Muscle layer of duodenum (tissue), 2 donors: ENCODE data around the gene SSBP3.
A peak's percentile ranks its signal among the peaks of the same experiment; 100 is the strongest.

Experiments
- H3K27ac ChIP-seq: one replicate; pipeline ENCODE4 v1.7.0; 2013; ENCODE audit warnings: mild to moderate bottlenecking, low read length
- H3K27me3 ChIP-seq: one replicate; pipeline ENCODE4 v1.7.0; 2013; ENCODE audit warnings: low read depth, mild to moderate bottlenecking, control low read depth, low read length
- H3K36me3 ChIP-seq, 2 donors: one replicate each; pipeline ENCODE4 v1.7.0; 2013; ENCODE audit warnings: low read length in 2 of 2, control low read depth in 1 of 2, mild to moderate bottlenecking in 1 of 2; ENCODE audit not compliant: insufficient read depth in 2 of 2, control insufficient read depth in 1 of 2
- H3K4me1 ChIP-seq, 2 donors: one replicate each; pipeline ENCODE4 v1.7.0; 2013; ENCODE audit warnings: low read length in 2 of 2, mild to moderate bottlenecking in 2 of 2, control low read depth in 1 of 2, moderate library complexity in 1 of 2; ENCODE audit not compliant: insufficient read depth in 2 of 2, control insufficient read depth in 1 of 2
- H3K4me3 ChIP-seq, 2 donors: one replicate each; pipeline ENCODE4 v1.7.0; 2013; ENCODE audit warnings: low read length in 2 of 2, low read depth in 1 of 2, mild to moderate bottlenecking in 1 of 2
- H3K9me3 ChIP-seq, 2 donors: one replicate each; pipeline ENCODE4 v1.7.0; 2013; ENCODE audit warnings: low read length in 2 of 2, control low read depth in 1 of 2, mild to moderate bottlenecking in 1 of 2; ENCODE audit not compliant: control insufficient read depth in 1 of 2
- donor health status: healthy.

The SSBP3 gene

DNA sequence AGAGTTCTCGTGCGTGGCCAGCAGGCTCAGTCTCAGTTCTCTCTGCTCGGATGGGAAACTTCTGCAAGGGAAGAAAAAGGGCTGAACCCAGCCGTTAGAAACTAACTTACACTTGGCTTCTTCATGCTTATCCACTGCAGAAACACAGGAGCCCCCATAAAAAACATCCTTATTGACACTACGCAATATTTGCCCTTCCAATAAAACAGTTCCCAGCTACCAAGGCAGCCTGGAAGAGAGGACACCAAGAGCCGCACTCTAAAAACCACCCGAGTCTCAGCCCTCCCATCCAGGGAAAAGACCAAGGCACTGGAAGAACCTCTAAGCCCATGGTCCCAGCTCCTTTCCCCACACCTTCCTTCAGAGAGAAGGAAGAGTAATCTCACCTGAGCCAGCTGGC is 61.1 kb downstream of the SSBP3 start:
- Histone ChIP-seq H3K4me1 (peaks cover 6 to 13% of the 10 kb centered on the region in 2 donors), H3K27ac (no peak overlapping the region), H3K36me3 (no peaks in the 10 kb centered on the region), H3K4me3 (no peak overlapping the region), H3K27me3 (no peaks in the 10 kb centered on the region), H3K9me3 (no peaks in the 10 kb centered on the region)

DNA sequence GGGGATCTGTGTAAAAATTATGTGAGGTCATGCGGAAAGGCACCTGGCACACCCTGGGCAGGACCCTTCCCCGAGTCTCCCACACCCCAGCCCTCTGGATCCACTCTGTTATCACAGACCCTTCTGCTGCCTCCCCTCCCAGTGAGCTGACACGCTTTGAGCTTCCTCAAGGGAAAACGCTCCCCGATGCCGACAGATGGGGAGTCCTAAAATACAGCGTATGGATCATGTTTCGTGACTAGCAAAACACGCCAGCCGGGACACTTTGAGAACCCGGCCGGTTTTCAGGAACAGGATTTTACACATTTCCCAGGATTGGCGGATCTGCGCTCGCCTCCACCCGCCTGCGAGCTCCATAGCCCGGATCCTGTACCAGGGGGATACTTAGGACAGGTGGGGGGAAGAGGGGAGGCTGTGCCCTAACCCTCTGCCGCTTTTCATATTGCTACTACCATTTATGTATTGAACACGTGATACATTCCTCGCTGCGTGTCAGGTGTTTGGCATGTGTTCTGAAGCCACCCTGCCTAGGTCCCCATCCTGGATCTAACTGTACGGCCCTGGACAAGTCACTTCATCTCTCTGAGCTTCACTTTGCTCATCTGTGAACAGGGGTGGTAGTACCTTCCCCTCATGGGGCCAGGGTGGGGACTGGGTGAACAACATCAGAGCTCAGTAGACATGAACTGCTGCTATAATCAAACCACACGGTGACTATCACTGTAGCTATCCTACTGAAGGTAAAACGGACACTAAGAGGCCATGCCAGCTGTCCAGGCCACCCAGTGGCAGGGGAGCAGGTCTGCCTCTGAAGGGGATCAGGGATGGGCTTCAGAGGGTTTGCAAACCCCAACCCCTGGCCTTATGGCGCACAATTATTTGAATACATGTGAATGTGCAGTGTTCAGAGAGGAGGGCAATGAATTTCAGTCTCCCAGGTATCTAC is 63.2 kb downstream of the SSBP3 start:
- Histone ChIP-seq H3K27ac (no peak overlapping the region), H3K4me3 (no peak overlapping the region), H3K27me3 (no peaks in the 10 kb centered on the region), H3K36me3 (no peaks in the 10 kb centered on the region), H3K4me1 (peaks cover 9 to 12% of the 10 kb centered on the region in 2 donors), H3K9me3 (no peaks in the 10 kb centered on the region)

DNA sequence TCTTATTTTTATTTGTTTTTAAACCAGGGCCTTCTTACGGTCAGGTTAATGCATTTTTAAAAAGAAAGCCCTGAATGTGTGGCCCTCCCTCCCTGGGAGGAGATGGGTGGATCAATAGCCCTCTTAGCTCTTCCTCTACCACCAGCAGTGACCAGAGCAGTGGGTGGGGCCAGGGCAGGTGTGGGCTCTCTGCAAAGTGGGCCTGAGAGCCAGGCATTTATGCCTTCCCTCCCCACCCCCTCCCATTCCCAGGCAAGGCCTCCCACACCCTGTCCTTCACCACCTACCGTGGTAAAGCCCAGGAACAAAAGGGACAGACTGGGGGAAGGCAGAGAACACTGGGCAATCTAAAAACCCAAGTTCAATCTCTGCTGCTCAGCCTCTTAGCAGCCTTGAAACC is 63.9 kb downstream of the SSBP3 start:
- H3K36me3 ChIP-seq: no peaks in the 10 kb centered on the region
- H3K4me3 ChIP-seq: no peak overlapping the region
- no peak overlapping the region for H3K27ac ChIP-seq
- H3K27me3 ChIP-seq: no peaks in the 10 kb centered on the region
- no peaks in the 10 kb centered on the region for H3K9me3 ChIP-seq
- peaks cover 9% of the 10 kb centered on the region in 2 donors for H3K4me1 ChIP-seq

DNA sequence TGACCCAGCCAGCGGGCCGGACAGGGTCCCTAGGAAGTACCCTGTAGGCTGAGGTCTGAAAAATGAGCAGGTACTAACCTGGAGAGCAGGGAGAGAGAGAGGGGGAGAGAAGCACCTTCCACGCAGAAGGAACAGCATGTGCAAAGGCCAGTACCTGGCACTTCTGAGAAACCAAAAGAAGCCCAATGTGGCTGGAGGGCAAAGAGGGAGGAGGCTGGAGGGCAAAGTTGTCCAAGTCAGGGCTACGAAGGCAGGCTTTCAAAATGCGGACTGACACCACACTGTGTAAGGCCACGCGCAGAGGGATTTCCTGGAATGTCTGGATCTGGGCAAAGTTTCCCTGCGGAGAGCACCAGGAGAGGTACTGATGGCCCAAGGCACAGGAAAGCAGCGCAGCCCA is 64.4 kb downstream of the SSBP3 start:
- no peaks in the 10 kb centered on the region for H3K9me3 ChIP-seq
- no peak overlapping the region for H3K27ac ChIP-seq
- no peaks in the 10 kb centered on the region for H3K27me3 ChIP-seq
- peaks cover 9 to 13% of the 10 kb centered on the region in 2 donors for H3K4me1 ChIP-seq
- H3K36me3 ChIP-seq: no peaks in the 10 kb centered on the region
- no peak overlapping the region for H3K4me3 ChIP-seq

DNA sequence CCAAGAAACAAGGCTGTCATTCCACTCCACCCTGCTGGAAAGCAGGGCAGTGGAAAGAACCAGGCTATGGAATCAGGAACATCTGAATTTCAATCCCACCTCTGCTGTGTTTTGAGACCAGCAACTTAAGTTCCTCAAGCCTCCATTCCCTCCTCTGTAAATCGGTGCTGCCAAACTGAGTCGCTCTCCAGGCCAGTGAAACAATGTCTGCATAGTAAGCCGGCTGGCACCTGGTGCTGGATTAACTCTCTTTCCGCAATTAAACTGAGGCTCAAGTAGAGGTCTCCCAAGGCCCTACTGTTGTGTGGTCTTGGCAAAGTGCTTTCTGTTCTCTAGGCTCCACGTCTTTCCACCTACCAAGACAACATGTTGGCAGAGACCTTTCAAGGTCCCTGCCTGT is 65.3 kb downstream of the SSBP3 start:
- H3K27ac ChIP-seq: no peak overlapping the region
- peaks cover 15 to 22% of the 10 kb centered on the region in 2 donors for H3K4me1 ChIP-seq
- H3K4me3 ChIP-seq: no peak overlapping the region
- H3K36me3 ChIP-seq: no peaks in the 10 kb centered on the region
- no peaks in the 10 kb centered on the region for H3K27me3 ChIP-seq
- H3K9me3 ChIP-seq: no peaks in the 10 kb centered on the region

DNA sequence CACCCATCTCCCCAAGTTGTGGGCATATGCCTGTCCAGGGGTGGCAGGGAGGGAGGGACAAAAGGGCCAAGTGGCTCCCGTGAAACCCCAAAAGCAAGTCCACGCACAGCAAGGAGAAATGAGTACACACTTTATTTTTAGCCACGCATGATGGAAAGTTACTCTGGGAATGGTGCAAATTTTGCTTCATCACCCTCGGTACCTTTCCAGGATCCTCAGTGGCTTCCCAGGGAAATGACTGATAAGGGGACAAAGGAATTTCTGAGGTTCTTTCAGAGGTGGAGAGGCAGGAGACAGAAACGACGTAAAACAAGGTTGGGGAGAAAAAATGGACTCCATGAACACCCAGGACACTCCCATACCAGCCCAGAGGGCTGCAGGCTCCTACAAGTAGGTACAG is 65.8 kb downstream of the SSBP3 start:
- H3K4me1 ChIP-seq: peaks cover 17 to 26% of the 10 kb centered on the region in 2 donors

DNA sequence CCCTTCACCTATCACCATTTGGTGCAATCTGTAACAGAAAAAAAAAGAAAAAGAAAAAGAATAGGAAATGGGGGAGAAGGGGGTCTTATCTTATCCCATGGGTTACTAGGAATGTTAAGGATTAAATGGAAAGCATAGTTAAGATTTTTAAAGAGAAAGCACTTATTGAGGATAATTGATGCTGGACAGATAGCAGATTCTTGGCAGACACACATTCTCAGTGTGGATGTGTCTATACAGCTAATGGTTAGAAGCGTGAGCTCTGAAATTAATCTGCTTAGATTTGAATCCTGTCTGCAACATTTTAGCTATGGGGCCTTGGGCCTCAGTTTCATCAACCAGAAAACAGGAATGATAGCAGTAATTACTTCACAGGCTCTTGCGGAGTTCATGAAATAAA is 67.1 kb downstream of the SSBP3 start:
- Histone ChIP-seq H3K9me3 (no peaks in the 10 kb centered on the region), H3K27ac (no peak overlapping the region), H3K4me1 (peaks cover 17 to 39% of the 10 kb centered on the region in 2 donors)

More for the DNA sequence above, 65.8 kb downstream of the SSBP3 start:
- no peak overlapping the region for H3K27ac ChIP-seq
- H3K27me3 ChIP-seq: no peaks in the 10 kb centered on the region
- peaks cover 0 to 3% of the 10 kb centered on the region in 2 donors for H3K36me3 ChIP-seq
- H3K9me3 ChIP-seq: no peaks in the 10 kb centered on the region
- H3K4me3 ChIP-seq: no peak overlapping the region

DNA sequence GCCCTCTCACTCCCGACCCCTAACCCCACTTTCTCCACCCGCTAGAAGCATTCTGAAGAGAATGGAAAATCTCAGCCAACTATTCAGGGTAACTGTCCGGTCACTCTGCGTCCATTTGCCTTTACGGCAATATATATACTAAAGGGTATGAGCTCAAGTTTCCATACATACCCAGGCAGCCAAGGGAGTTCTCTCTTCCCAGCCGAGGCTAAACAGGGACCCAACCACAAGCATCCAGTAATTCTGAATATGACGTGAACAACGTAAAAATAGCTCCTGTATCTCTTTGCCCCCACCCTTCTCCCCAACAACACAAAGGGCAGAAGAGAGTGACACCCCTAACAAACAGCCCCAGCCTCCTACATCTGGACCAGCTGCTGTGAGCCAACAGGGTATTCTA is 67.7 kb downstream of the SSBP3 start:
- Histone ChIP-seq H3K27me3 (no peaks in the 10 kb centered on the region), H3K27ac (no peak overlapping the region), H3K36me3 (peaks cover 0 to 4% of the 10 kb centered on the region in 2 donors), H3K4me1 (peaks cover 18 to 44% of the 10 kb centered on the region in 2 donors), H3K4me3 (no peak overlapping the region), H3K9me3 (no peaks in the 10 kb centered on the region)

More for the DNA sequence above, 67.1 kb downstream of the SSBP3 start:
- Histone ChIP-seq H3K36me3 (peaks cover 0 to 4% of the 10 kb centered on the region in 2 donors), H3K27me3 (no peaks in the 10 kb centered on the region), H3K4me3 (no peak overlapping the region)

DNA sequence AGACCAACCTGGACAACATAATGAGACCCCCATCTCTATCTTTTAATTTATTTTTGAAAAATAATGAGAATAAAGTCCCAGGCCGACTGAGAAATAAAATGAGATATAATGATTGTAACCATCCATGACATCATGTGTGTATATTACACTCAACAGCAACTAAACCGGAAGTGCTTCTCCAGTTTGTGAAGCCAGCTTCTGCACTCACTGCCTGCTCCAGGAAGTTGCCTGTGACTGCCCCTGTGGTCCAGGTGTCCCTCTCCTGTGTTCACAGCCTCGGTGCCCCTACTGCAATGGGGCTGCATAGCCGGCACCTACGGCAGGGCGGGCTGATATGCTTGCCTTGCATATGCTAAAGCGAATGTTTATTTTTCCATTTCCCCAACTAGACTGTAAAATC is 68.3 kb downstream of the SSBP3 start:
- Histone ChIP-seq H3K27ac (peak overlapping the region; percentile 36), H3K36me3 (peaks cover 0 to 4% of the 10 kb centered on the region in 2 donors), H3K4me1 (peaks cover 23 to 50% of the 10 kb centered on the region in 2 donors), H3K4me3 (no peak overlapping the region), H3K27me3 (no peaks in the 10 kb centered on the region), H3K9me3 (no peaks in the 10 kb centered on the region)

DNA sequence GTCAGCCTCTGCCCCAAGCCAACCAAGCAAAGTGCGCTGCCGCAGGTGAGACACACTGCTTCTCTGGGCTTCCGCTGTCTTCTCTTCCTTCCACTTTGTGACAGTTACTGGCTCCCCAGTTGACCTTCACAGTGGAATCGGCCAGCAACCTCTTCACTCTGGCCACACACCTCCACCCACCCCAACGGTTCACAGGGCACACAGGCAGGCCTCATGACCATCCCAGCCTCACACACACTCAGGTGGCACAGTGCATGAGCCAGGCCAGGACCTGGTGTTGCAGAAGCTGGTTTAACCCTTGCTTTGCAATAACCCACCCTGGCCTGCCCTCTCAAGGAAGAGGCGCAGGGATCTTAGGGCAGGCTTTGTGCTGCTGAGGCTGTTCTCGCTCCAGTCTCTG is 69.2 kb downstream of the SSBP3 start:
- H3K36me3 ChIP-seq: peaks cover 0 to 4% of the 10 kb centered on the region in 2 donors

DNA sequence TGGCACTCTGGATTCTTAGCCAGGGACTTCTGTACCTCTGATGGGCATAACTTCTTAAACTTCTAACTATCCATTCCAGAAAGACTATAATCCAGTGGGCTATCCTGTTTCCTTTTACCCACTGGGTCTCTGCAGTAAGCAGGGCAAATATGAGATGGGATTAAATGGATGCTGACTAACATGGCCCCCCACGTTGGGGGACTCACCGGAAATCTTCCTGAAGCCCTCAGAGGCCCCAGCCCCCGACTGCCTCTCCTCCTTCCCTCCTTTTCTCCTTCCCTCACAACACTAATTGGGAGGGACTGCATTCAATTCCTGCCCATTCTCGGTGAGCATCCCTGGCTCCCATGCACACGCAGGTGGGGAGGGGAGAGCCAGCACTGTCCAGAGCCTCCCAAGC is 70.1 kb downstream of the SSBP3 start:
- peak overlapping the region; percentile 88 for H3K27ac ChIP-seq
- peaks cover 0 to 4% of the 10 kb centered on the region in 2 donors for H3K36me3 ChIP-seq
- H3K9me3 ChIP-seq: no peaks in the 10 kb centered on the region
- H3K27me3 ChIP-seq: no peaks in the 10 kb centered on the region
- H3K4me1 ChIP-seq: peaks cover 30 to 62% of the 10 kb centered on the region in 2 donors
- no peak overlapping the region for H3K4me3 ChIP-seq

More for the DNA sequence above, 69.2 kb downstream of the SSBP3 start:
- peaks cover 27 to 54% of the 10 kb centered on the region in 2 donors for H3K4me1 ChIP-seq
- no peaks in the 10 kb centered on the region for H3K9me3 ChIP-seq
- no peak overlapping the region for H3K4me3 ChIP-seq
- H3K27me3 ChIP-seq: no peaks in the 10 kb centered on the region
- no peak overlapping the region for H3K27ac ChIP-seq
